Esophagus squamous epithelium (tissue), 4 donors: ENCODE data around the gene KRT86.
"Not testable (repeated sequence)": the region's sequence is repeated elsewhere in the genome, so short reads cannot be mapped to it uniquely, and the experiment has no call there.

ENCODE experiments used
- POLR2A ChIP-seq, 4 donors: fragments of 450-650 bp; IDR thresholded peaks; one replicate each; pipeline ENCODE4 v1.6.1; 2017; ENCODE audit warnings: antibody characterized with exemption in 4 of 4, mild to moderate bottlenecking in 4 of 4, moderate library complexity in 3 of 4
- TF ChIP-seq, protein P1 (sequence below), 6 experiments: fragments of 450-650 bp in 4 of 6; fragments of 200-600 bp in 2 of 6; sonication (generic) in 2 of 6; IDR thresholded peaks; one replicate each; pipeline ENCODE4 v1.5.1; 2016 to 2019; ENCODE audit warnings: antibody characterized with exemption in 6 of 6, mild to moderate bottlenecking in 4 of 6, moderate library complexity in 4 of 6

DNA sequence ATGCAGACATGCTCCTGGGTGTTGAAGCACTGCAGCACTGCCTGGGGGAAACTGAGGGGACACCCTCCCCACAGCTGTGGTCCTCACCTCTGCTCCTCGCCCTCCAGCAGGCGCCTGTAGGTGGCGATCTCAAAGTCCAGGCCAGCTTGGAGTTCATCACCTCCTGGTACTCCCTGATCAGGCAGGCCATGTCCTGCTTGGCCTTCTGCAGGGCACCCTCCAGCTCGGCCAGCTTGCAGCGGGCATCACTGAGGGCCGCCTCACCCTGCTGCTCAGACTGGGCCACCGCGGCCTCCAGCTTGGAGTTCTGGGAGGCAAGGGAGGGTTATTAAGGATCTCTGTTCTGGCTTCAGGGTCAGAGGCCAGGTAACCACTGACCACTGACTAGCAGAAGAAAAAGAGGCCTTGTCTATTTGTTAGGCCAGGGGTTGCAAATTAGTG is 22.2 kb upstream of the KRT86 start:
- TF ChIP-seq, protein P1, sequence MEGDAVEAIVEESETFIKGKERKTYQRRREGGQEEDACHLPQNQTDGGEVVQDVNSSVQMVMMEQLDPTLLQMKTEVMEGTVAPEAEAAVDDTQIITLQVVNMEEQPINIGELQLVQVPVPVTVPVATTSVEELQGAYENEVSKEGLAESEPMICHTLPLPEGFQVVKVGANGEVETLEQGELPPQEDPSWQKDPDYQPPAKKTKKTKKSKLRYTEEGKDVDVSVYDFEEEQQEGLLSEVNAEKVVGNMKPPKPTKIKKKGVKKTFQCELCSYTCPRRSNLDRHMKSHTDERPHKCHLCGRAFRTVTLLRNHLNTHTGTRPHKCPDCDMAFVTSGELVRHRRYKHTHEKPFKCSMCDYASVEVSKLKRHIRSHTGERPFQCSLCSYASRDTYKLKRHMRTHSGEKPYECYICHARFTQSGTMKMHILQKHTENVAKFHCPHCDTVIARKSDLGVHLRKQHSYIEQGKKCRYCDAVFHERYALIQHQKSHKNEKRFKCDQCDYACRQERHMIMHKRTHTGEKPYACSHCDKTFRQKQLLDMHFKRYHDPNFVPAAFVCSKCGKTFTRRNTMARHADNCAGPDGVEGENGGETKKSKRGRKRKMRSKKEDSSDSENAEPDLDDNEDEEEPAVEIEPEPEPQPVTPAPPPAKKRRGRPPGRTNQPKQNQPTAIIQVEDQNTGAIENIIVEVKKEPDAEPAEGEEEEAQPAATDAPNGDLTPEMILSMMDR (IDR thresholded peaks at IDR 0.05) = not testable (repeated sequence)
- TF ChIP-seq POLR2A (IDR thresholded peaks at IDR 0.05) = not testable (repeated sequence)
